NK-92 (cell line): ENCODE data around the gene SOX10.

Experiments
- DNase-seq: peaks from one replicate; lab custom pipeline; 2025; ENCODE audit not compliant: unreplicated experiment; lab: John Stamatoyannopoulos, UW

Gene SOX10

GRCh38 chr22:37931893-37932389 lies 52.4 kb downstream of the SOX10 start:
- no peak for DNase-seq

- no peak for DNase-seq
These were observed 53.4 kb downstream of the SOX10 start for GRCh38 chr22:37930952-37931440.

GRCh38 chr22:37930270-37930951 lies 53.9 kb downstream of the SOX10 start:
- DNase-seq = no peak

GRCh38 chr22:37929390-37929789 lies 55.0 kb downstream of the SOX10 start:
- no peak for DNase-seq

GRCh38 chr22:37927637-37927936 lies 56.8 kb downstream of the SOX10 start:
- DNase-seq = no peak

GRCh38 chr22:37926771-37927636 lies 57.4 kb downstream of the SOX10 start:
- DNase-seq = no peak

GRCh38 chr22:37926358-37926757 lies 58.0 kb downstream of the SOX10 start:
- DNase-seq = no peak

GRCh38 chr22:37925767-37926166 lies 58.6 kb downstream of the SOX10 start:
- no peak for DNase-seq

- no peak for DNase-seq
These were observed 59.0 kb downstream of the SOX10 start for GRCh38 chr22:37925330-37925729.

- no peak for DNase-seq
These were observed 59.8 kb downstream of the SOX10 start for GRCh38 chr22:37924386-37925065.

- no peak for DNase-seq
These were observed 60.4 kb downstream of the SOX10 start for GRCh38 chr22:37923927-37924326.
